ENCODE results near the gene ZNF540.
"Not testable (repeated sequence)": the region's sequence is repeated elsewhere in the genome, so short reads cannot be mapped to it uniquely, and the experiment has no call there.

DNA sequence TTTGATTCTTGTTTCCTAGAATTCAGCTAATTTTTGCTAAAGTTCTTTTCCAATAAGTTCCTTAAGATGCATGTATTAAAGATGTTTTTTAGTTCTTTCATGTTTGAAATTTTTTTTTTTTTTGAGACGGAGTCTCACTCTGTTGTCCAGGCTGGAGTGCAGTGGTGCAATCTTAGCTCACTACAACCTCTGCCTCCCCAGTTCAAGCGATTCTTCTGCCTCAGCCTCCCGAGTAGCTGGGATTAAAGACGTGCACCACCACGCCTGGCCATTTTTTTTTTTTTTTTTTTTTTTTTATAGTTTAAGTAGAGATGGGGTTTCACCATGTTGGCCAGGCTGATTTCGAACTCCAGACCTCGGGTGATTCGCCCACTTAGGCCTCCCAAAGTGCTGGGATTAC is 62.5 kb downstream of the ZNF540 start:
- TF ChIP-seq, protein P1, sequence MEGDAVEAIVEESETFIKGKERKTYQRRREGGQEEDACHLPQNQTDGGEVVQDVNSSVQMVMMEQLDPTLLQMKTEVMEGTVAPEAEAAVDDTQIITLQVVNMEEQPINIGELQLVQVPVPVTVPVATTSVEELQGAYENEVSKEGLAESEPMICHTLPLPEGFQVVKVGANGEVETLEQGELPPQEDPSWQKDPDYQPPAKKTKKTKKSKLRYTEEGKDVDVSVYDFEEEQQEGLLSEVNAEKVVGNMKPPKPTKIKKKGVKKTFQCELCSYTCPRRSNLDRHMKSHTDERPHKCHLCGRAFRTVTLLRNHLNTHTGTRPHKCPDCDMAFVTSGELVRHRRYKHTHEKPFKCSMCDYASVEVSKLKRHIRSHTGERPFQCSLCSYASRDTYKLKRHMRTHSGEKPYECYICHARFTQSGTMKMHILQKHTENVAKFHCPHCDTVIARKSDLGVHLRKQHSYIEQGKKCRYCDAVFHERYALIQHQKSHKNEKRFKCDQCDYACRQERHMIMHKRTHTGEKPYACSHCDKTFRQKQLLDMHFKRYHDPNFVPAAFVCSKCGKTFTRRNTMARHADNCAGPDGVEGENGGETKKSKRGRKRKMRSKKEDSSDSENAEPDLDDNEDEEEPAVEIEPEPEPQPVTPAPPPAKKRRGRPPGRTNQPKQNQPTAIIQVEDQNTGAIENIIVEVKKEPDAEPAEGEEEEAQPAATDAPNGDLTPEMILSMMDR (IDR thresholded peaks at IDR 0.05; ENCODE audit: low read depth, low read length, poor library complexity, severe bottlenecking) = not testable (repeated sequence)
- not testable (repeated sequence) for TF ChIP-seq EZH2phosphoT487 (IDR thresholded peaks at IDR 0.05; ENCODE audit: borderline replicate concordance, low read length)

Measured in DOHH2 (cell line).